Fibroblast of skin of abdomen (primary cell): ENCODE data around the gene PDXDC1. TPM values are rescaled to one million over a fixed set of nuclear protein-coding genes. Genes with fewer than 3 reads are reported as not detected.
"Not testable (repeated sequence)": the region's sequence is repeated elsewhere in the genome, so short reads cannot be mapped to it uniquely, and the experiment has no call there.

Source experiments
- DNase-seq: peaks from one replicate; pipeline ENCODE4 v3.0.0-alpha.2; 2013
- polyA plus RNA-seq, 2 experiments: library from polyadenylated mRNA; unstranded; fragments of 120-200 nt; gene quantifications; one replicate each; pipeline ENCODE4 v1.2.1, GENCODE V29; 2013; ENCODE audit not compliant: insufficient read length in 2 of 2

PDXDC1 gene, protein sequence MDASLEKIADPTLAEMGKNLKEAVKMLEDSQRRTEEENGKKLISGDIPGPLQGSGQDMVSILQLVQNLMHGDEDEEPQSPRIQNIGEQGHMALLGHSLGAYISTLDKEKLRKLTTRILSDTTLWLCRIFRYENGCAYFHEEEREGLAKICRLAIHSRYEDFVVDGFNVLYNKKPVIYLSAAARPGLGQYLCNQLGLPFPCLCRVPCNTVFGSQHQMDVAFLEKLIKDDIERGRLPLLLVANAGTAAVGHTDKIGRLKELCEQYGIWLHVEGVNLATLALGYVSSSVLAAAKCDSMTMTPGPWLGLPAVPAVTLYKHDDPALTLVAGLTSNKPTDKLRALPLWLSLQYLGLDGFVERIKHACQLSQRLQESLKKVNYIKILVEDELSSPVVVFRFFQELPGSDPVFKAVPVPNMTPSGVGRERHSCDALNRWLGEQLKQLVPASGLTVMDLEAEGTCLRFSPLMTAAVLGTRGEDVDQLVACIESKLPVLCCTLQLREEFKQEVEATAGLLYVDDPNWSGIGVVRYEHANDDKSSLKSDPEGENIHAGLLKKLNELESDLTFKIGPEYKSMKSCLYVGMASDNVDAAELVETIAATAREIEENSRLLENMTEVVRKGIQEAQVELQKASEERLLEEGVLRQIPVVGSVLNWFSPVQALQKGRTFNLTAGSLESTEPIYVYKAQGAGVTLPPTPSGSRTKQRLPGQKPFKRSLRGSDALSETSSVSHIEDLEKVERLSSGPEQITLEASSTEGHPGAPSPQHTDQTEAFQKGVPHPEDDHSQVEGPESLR
- polyA plus RNA-seq (2013, experiment 1 of 2; ENCODE audit: insufficient read length) = 71.6 TPM
- 70.6 TPM for polyA plus RNA-seq (2013, experiment 2 of 2; ENCODE audit: insufficient read length)

DNA sequence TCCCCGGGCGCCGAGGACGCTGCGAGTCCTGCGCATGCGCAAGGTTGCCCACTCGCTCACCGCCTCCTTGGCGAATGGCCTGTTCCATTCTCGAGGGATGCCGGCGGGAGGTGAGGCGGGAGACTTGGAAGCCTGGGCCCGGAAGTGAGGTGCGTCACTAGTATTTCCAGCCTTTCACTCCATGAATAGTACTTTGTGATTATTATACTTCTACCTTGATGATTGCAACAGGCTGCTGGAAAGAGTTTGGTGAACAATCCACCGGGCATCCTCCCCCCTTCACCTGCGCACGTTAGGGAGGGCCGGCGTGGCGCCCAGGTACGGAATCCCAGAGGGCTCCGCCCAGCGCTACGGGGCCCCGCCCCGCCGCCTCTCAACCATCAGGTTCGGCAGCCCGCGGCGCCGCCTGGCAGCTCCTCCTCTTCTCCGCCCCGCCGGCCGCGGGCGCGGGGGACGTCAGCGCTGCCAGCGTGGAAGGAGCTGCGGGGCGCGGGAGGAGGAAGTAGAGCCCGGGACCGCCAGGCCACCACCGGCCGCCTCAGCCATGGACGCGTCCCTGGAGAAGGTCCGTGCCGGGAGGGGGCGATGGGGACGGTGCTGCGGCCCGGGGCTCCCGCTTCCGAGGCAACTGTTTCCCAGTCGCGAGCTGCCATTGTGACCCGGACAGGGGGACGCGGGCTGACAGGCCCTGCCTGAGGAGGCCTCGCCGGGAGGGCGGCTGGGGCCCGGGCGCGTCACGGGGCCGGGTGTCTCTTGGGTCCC lies at the start of gene PDXDC1:
Gene PDXDC1 (plus strand): TSS at position 371 of the 762 bp plus-strand sequence. CDS start 174 bp downstream, at position 545.
- peak; percentile 89 for DNase-seq

DNA sequence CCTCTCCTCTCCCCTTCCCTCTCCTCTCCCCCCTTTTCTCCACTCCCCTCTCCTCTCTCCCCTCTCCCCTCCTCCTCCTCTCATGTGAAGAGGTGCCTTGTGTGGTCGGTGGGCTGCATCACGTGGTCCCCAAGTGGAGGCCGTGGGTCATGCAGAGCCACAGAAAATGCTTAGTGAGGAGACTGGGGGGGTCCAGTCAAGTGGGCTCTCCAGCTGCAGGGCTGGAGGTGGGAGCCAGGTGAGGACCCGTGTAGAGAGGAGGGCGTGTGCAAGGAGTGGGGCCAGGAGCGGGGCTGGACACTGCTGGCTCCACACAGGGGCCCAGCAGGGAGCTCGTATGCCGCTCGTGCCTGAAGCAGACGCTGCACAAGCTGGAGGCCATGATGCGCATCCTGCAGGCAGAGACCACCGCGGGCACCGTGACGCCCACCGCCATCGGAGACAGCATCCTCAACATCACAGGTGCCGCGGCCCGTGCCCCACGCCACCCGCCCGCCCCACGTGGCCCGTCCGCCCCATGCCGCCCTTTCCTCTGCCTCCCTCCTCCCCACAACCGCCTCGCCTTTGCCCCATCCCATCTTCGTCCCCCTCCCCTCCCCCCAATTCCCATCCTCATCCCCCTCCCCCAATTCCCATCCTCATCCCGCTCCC lies 46.6 kb upstream of the PDXDC1 start:
- DNase-seq = peak; percentile 6

DNA sequence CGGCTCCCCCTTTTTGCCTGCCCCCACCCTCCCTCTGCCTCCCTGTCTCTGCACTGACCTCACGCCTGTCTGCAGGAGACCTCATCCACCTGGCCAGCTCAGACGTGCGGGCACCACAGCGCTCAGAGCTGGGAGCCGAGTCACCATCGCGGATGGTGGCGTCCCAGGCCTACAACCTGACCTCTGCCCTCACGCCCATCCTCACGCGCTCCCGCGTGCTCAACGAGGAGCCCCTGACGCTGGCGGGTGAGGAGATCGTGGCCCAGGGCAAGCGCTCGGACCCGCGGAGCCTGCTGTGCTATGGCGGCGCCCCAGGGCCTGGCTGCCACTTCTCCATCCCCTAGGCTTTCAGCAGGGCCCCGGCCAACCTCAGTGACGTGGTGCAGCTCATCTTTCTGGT lies 45.6 kb upstream of the PDXDC1 start:
- not testable (repeated sequence) for DNase-seq

DNA sequence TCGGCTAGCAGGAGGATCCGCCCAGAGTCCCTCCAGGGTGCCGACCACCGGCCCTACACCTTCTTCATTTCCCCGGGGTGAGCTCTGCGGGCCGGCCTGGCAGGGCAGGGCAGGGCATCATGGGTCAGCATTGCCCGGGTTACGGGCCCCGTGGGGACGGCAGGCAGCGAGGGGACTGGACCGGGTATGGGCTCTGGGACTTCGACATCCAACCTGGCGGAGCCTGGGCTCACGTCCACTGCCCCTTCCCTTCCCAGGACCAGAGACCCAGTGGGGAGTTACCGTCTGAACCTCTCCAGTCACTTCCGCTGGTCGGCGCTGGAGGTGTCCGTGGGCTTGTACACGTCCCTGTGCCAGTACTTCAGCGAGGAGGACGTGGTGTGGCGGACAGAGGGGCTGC lies 44.6 kb upstream of the PDXDC1 start:
- DNase-seq = not testable (repeated sequence)

DNA sequence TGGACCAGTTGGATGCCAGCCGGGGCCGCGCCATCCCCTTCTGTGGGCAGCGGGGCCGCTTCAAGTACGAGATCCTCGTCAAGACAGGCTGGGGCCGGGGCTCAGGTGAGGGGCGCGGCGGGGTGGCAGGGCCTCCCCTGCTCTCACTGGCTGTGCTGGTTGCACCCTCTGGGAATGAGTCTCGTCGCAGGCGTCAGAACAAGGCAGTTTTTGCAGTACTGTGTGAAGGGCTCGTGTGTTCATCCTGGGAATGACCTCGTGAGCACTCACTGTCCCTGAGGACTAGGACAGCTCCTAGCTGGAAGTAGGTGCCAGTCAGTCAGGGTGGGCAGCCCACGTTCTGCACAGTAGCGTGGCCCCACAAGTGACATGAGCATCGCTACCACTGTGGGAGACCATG lies 43.9 kb upstream of the PDXDC1 start:
- not testable (repeated sequence) for DNase-seq

DNA sequence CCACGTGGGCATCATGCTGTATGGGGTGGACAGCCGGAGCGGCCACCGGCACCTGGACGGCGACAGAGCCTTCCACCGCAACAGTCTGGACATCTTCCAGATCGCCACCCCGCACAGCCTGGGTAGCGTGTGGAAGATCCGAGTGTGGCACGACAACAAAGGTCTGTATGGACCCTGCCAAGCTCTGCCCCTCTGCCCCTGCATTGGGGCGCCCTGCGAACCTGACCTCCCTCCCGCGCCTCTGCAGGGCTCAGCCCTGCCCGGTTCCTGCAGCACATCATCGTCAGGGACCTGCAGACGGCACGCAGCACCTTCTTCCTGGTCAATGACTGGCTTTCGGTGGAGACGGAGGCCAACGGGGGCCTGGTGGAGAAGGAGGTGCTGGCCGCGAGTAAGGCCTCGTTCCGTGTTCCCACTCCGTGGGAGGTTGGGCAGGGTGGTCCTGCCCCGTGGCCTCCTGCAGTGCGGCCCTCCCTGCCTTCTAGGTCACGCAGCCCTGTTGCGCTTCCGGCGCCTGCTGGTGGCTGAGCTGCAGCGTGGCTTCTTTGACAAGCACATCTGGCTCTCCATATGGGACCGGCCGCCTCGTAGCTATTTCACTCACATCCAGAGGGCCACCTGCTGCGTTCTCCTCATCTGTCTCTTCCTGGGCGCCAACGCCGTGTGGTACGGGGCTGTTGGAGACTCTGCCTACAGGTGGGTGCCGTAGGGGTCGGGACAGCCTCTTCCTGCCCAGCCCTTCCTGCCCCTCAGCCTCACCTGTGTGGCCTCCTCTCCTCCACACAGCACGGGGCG lies 42.0 kb upstream of the PDXDC1 start:
- DNase-seq = not testable (repeated sequence)

DNA sequence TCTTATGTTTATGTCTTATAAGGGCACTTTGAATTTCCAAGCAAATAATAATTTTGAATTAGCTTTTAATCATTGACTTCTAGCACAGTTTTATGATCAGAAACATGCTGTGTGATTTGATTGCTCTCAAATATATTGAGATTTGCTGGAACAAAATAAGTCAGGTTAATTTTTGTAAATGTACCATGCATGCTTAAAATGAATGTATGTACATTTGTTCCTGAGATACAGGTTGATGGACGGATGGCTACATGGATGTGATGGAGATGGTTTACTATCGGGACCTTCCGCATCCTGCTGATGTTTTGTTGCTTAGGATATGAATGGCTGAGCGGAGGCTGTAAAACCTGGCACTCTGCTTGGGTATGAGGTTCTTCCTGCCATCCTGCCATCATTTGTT lies 37.7 kb upstream of the PDXDC1 start, which contains the start of gene NPIPA1:
Gene NPIPA1 (plus strand): TSS at position 301 of the 400 bp plus-strand sequence. CDS start 0 bp downstream, at position 301.
- DNase-seq = not testable (repeated sequence)

DNA sequence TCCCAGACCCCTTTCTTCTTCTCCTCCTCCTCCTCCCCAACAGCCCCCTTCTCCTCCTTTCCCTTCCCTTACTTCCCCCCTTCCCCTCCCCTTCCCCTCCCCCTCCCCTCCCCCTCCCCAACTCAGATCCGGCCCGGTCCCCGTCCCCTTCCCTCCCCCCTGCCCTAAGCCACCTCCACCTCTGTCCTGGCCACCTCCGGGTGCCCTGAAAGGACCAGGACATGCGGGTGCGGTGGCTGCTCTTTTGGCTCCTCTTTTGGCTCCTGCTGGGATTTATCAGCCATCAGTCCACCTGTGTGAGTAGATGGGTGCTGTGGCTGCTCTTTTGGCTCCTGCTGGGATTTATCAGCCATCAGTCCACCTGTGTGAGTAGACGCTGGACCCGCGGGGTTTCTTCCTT lies 36.8 kb upstream of the PDXDC1 start:
- DNase-seq = not testable (repeated sequence)

DNA sequence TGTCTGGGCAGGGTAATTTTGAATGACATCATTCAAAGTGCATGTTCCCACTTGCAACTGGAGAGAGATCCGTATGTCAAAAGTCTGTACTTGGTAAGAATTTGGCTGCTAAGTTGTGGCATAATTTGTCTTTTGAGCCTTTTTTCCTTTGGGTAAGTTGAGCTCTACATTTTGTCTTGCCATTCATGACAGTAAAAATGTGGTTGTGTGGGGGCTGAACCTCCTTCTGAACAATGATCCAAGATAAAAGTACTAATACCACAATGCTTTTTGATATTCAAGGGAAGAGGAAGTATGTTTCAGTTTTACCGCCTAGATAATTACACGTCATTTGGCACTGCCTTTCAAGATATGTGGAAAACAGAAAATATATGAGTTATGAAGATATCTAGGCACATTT lies 32.1 kb upstream of the PDXDC1 start:
- DNase-seq = not testable (repeated sequence)

DNA sequence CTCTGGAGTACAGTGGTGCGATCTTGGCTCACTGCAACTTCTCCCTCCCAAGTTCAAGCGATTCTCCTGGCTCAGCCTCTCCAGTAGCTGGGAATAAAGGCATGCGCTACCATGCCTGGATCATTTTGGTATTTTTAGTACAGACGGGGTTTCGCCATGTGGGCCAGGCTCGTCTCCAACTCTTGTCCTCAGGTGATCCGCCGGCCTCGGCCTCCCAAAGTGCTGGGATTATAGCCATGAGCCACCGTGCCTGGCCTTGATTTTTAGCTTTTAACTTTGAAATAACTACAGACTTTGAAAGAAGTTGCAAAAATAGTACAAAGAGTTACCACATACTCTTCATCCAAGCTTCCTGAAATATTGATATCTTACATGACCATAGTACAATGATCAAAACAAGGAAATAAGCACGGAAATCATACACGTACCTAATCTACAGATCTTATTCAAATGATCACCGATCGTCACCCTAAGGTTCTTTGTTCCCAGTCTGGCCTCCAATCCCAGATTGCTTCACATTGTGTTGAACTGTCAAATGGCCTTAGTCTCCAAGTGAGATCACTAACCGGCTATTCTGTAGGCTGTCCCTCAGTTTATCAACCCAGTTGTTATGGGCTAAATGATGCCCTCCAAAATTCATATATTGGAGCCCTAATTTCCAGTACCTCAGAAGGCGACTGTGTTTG lies 19.1 kb upstream of the PDXDC1 start:
- no peak for DNase-seq

DNA sequence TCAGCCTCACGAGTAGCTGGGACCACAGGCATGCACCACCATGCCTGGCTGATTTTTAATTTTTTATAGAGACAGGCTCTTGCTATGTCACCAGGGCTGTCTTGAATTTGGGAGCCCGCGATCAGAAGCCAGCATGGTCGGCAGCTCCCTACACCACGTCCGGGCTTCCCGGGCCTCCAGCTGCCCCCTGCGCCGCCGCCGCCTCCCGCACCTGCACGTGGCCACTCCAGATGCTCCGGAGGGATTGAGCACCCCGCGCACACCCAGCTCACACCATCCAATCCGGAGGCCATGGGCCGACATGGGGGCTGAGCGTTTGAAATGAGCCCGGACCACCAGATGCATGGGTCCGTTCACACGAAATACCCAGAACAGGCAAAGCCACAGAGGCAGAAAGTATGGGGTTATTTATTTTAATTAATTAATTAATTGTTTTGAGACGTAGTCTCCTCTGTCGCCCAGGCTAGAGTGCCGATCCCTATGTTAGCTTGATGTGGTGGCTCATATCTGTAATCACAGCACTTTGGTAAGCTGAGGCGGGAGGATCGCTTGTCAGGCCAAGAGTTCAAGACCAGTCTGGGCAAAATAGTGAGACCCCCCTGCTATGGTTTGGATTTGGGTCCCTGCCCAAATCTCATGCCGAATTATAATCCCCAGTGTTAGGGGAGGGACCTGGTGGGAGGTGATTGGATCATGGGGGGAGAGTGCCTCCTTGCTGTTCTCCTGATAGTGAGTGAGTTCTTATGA lies 17.1 kb upstream of the PDXDC1 start:
- no peak for DNase-seq

DNA sequence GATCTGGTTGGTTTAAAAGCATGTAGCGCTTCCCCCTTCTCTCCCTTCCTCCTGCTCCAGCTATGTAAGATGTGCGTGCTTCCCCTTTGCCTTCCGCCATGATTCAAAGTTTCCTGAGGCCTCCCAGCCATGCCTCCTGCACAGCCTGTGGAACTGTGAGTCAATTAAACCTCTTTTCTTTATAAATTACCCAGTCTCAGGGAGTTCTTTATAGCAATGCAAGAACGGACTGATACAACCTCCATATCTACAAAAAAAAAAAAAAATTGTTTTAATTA lies 16.6 kb upstream of the PDXDC1 start:
- DNase-seq = no peak

DNA sequence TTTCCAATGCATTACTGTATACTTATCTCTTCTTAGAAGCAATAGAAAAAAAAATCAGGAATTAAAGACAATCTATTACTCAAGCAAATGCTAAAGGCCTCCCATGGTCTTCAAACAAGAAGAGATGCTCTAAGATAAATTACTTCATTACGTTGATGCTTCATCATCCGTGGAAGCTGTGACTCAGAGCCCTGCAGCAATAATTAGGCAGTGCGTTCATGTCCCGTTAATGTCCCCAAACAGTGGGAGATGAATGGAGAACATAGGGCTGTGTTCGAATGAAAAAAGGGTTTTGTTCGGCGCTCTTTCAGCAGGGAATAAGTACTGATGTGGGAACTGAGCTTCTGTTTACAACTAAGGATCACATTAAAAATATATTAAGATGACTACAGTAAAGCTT lies 15.9 kb upstream of the PDXDC1 start:
- no peak for DNase-seq

DNA sequence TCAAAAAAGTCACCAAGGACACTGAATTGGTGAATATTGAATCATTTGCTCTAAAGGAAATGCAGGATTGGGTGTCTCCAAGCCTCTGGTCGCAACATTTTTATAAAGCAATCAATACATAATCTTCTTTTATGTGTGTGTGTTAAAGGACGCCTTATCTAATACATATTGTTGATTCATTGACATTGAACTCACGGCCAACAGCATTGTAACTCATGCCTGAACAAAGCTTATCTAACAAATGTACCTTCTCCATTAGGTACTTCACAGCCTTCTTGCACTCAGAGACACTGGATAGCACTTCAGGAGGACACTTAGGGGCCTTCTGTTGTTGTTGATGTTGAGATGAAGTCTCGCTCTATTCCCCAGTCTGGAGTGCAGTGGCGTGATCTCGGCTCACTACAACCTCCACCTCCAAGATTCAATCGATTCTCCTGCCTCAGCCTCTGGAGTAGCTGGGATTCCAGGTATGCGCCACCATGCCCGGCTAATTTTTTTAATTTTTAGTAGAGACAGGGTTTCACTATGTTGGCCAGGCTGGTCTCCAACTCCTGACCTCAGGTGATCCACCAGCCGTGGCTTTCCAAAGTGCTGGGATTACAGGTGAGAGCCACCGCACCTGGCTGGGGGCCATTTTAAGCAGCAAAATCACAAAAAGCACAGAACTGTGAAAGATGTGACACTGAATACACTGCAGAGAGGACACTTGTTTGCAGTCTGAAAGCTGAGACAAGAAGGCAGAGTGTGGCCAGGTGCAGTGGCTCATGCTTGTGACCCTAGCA lies 13.2 kb upstream of the PDXDC1 start:
- no peak for DNase-seq

DNA sequence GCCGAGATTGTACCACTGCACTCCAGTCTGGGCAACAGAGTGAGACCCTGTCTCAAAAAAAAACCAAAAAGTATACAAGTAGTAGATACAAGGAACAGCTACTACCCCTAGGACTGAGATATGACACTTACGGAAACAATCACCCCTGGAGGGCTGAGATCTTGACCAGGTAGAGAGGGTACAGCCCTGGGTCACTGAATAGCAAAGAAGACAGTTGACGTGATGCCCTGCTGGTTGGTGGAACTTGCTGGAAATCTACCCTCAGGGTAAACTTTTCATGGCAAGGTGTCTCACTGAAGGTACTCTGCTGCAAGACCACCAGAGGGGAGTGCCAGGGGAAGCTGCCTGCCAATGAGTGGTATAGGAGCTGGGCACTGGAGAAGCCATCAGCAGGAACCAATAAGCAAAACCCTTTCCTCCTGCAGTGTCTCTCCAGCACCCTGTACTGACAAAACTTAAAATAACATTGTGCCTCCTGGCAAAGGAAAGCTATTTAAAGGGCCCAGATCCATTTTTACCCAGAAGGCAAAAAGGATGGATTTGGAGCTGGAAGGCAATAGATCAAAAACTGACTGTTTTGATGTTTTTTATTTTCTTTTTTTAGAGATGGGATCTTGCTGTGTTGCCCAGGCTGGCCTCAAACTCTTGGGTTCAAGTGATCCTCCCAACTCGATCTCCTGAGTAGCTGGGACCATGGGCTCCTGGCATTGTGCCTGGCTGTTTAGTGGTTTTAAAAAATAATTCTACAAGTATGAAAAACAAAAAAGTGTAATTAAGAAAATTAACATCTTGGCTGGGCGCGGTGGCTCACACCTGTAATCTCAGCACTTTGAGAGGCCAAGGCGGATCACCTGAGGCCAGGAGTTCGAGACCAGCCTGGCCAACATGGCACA lies 11.3 kb upstream of the PDXDC1 start:
- no peak for DNase-seq

DNA sequence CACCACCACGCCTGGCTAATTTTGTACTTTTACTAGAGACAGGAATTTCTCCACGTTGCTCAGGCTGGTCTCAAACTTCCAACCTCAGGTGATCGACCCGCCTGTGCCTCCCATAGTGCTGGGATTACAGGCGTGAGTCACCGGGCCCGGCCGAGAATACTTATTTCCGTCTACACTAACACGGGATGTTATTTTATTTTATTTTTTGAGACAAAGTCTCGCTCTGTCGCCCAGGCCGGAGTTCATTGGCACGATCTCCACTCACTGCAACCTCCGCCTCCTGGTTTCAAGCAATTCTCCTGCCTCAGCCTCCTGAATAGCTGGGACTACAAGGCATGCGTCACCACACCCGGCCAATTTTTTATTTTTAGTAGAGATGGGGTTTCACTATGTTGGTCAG lies 9.5 kb upstream of the PDXDC1 start:
- DNase-seq = no peak

DNA sequence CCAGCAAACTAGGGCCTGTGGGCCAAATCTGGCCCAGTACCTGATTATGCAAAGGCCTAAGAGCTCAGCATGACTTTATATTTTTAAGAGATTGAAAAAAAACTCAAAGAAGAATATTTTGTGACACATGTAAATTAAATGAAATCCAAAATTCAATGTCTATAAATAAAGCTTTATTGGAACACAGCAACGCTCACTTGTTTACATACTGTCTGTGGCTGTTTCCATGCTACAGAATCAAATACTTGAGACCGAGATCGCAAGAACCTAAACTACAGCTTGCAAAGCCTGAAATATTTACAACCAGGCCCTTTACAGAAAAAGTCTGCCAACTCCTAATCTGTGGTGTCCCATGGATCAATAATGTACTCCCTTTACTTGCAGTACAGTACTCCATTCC lies 5.0 kb upstream of the PDXDC1 start:
- DNase-seq = not testable (repeated sequence)

DNA sequence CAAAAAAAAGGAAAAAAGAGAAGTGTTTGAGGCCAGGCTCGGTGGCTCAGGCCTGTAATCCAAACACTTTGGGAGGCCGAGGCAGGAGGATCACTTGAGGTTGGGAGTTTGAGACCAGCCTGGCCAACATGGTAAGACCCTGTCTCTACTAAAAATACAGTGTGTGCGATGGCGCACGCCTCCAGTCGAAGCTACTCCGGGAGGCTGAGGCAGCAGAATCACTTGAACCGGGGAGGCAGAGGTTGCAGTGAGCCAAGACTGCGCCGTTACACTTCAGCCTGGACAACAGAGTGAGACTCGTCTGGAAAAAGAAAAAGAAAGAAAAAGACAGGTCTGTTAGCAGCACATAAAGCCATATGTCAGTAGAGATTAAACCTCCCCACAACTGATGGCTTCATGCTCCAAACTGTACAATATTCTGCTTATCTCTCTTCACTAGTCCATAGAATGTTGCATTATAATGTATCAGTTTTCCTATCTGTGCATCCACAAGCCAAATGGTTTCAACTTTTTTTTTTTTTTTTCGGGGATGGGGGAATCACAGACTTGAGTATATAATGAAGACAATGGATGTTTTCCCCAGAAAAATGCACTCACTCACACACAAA lies 3.1 kb upstream of the PDXDC1 start:
- not testable (repeated sequence) for DNase-seq
